Stomach (tissue), 4 donors: ENCODE measurements around the gene SIM2.

Experiments used
- CTCF ChIP-seq, 7 experiments: fragments of 450-650 bp in 4 of 7; fragments of 200-600 bp in 3 of 7; sonication (generic) in 3 of 7; IDR thresholded peaks; one replicate each; pipeline ENCODE4 v1.5.1; 2016 to 2019; ENCODE audit warnings: antibody characterized with exemption in 7 of 7, control low read depth in 2 of 7, mild to moderate bottlenecking in 1 of 7
- POLR2A ChIP-seq, 4 donors: fragments of 450-650 bp; IDR thresholded peaks; one replicate each; pipeline ENCODE4 v1.6.1; 2016; ENCODE audit warnings: antibody characterized with exemption in 4 of 4, control low read depth in 2 of 4, mild to moderate bottlenecking in 1 of 4, moderate library complexity in 1 of 4

GRCh38 chr21:36704958-36705678 lies 6.2 kb downstream of the SIM2 start:
- TF ChIP-seq CTCF (IDR thresholded peaks at IDR 0.05) = no peak
- no peak for TF ChIP-seq POLR2A (IDR thresholded peaks at IDR 0.05)
